RWPE1 (cell line): ENCODE data around the gene SUMF1.

Experiments used
- CTCF ChIA-PET: fragments of 350-600 bp; sonication (Branson Sonifier 250); formaldehyde crosslinking; extraction: SDS; loops from one replicate; lab custom pipeline; 2021; lab: Yijun Ruan, JAX
- POLR2A ChIA-PET: fragments of 400-600 bp; formaldehyde crosslinking; extraction: SDS; loops from one replicate; lab custom pipeline; 2020; ENCODE audit warnings: antibody characterized with exemption; ENCODE audit not compliant: low non-redundant PET; lab: Yijun Ruan, JAX
- DNase-seq: peaks from one replicate; pipeline ENCODE4 v3.0.0; 2012; ENCODE audit warnings: low spot score
- H3K27ac ChIP-seq: fragments of 450-650 bp; 2 replicates; pipeline ENCODE4 v1.5.1; 2017
- CTCF ChIP-seq: fragments of 450-650 bp; conservative IDR thresholded peaks from 2 replicates; pipeline ENCODE4 v1.5.1; 2017; ENCODE audit warnings: low read depth, mild to moderate bottlenecking

The SUMF1 gene

DNA sequence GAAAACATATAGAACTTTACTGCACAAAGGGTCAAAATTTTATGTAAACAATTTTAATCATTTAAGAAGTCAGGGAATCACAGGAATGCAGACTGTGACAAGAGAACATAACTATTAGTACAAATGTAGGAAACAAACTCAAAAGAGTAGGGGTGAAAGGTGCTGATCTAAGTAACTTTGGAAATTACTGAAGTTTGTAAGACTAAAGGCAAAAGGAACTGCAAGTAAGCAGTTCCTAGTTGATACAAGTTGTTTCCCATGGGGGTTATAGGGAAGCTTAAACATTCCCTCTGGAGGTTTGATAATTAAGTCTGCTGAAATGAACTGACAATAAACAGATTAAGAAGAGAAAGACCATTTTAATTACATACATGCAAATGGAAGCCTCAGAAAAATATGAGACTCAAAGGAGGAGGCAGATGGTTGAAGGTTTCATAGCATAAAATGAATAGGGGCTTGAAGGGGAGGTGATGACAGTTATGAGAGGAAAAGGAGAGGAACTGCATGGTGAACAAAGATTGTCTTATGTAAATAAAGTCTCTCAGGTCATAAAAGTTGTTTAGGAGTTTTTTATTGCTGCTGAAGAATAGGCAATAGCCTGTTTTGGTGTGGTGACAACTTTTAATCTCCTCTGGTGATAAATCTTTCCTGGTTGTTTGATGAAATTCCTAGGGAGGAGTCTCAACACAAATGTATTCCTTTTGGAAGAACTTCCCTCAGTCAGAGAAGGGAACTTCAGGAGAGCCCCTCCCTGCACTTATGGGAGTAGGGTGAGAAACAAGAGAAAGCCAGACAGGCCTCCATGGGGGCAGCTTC is 146.8 kb downstream of the SUMF1 start:
- H3K27ac ChIP-seq: no peak overlapping the region
- CTCF ChIA-PET: no interaction called here
- TF ChIP-seq CTCF: no peak
- POLR2A ChIA-PET: no interaction called here
- DNase-seq: no peak

DNA sequence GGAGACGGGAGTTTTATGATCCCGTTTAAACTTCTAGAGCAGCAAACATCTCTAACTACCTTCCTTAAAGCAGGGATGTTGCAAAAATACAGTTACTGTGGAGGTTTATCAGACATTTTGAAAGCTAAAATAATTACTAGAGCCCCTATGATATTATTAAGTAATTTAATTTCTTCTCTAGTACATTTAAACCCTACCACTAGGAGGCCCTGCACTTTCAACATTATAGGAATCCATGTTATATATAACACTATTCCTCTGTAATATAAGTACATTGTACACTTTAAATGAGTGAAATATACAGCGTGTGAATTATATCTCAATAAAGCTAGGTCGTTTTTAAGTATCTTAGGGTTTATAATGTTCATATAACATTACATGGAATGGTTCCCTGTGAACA is 152.4 kb downstream of the SUMF1 start:
- ChIA-PET CTCF (interaction anchor here (1.5 kb wide), 1 partner anchor 9 kb away, joined by 6 read pairs; no protein-coding TSS in a partner anchor), POLR2A (no interaction called here)
- H3K27ac ChIP-seq: no peak overlapping the region
- TF ChIP-seq CTCF: peak; percentile 24
- no peak for DNase-seq

DNA sequence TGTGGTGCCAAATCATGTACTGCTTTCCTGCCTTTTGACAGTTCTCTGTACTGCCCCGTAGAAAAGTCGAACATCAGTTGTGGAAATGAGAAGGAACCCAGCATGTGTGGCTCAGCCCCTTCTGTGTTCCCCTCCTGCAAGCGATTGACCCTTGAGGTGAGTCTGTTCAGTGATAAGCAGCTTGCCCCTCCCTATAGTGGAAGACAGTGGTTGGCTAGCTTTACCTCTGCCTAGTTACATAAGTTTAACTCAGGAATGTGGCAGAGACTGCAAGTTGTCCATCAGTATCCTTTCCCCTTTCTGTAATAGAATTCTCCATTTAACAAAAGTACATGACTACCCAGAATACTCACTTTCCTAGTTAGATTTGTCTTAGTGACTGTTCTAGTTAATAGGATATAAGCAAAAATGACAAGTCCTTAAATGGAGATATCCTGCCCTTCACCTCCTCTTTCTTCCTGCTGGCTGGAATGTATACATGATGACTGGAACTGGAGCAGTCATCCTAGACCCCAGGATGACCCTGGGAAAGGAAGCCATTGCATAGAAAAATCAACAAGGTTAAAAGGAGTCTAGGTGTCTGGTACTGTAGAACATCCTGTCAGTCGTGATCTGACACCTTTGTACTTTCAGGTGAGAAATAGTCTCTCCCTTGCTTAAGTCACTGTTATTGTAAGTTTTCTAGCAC is 153.3 kb downstream of the SUMF1 start:
- peak; percentile 5 for DNase-seq
- H3K27ac ChIP-seq: no peak overlapping the region
- TF ChIP-seq CTCF: no peak
- ChIA-PET POLR2A (no interaction called here), CTCF (no interaction called here)

DNA sequence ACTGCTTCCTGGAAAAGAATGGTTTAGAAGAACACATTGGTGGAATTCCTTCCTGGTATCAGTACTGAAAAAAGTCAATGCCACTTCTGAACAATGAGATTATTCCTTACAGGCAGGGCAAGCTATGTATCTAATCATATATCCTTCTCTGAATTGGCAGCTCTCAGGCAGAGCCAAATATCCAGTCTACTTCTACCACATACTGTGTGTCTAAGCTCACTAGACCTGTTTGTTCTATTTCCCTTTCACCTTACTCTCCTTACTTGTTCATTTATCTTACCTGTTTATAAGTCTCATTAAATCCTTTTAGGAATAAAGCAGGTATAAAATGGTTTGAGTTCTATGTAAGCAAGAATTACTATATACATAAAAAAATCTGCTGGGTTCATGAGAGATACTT is 155.6 kb downstream of the SUMF1 start:
- no peak overlapping the region for H3K27ac ChIP-seq
- no peak for TF ChIP-seq CTCF
- no peak for DNase-seq
- ChIA-PET CTCF (interaction anchor here (0.5 kb wide), 1 partner anchor 307 kb away, joined by 3 read pairs; no protein-coding TSS in a partner anchor), POLR2A (no interaction called here)
